ENCODE results near the gene MTHFSD.

DNA sequence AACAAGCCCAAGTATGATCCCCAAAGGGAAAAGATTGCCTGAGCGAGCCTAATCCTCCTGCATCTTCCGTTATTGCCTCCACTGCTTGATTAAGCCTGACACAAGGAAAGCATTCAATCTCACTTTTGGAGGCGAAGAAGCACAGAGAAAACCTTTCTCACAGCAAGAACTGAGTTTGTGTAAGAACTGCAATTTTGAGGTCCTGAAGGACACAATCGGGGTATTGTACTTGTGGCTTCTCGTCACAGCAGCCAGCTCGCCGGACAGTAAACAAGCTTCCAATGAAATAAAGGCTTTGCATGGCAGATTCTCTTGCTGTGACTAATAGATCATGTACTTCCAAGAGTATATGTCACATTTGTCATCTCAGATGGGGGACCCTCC is 63.4 kb downstream of the MTHFSD start:
- TF ChIP-seq, protein P1, sequence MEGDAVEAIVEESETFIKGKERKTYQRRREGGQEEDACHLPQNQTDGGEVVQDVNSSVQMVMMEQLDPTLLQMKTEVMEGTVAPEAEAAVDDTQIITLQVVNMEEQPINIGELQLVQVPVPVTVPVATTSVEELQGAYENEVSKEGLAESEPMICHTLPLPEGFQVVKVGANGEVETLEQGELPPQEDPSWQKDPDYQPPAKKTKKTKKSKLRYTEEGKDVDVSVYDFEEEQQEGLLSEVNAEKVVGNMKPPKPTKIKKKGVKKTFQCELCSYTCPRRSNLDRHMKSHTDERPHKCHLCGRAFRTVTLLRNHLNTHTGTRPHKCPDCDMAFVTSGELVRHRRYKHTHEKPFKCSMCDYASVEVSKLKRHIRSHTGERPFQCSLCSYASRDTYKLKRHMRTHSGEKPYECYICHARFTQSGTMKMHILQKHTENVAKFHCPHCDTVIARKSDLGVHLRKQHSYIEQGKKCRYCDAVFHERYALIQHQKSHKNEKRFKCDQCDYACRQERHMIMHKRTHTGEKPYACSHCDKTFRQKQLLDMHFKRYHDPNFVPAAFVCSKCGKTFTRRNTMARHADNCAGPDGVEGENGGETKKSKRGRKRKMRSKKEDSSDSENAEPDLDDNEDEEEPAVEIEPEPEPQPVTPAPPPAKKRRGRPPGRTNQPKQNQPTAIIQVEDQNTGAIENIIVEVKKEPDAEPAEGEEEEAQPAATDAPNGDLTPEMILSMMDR (IDR thresholded peaks at IDR 0.05): no peak
- TF ChIP-seq EP300 (IDR thresholded peaks at IDR 0.05) (no peak), POLR2A (IDR thresholded peaks at IDR 0.05) (no peak)

All from ovary (tissue), 3 donors.